H1 (cell line): ENCODE data around the gene CUTA. TPM values are rescaled to one million over a fixed set of nuclear protein-coding genes. Genes with fewer than 3 reads are reported as not detected.

Experiments
- BACH1 ChIP-seq: IDR thresholded peaks from 2 replicates; pipeline ENCODE4 v1.6.1; 2012; ENCODE audit warnings: low read length, improper control_type of control experiment
- CREB1 ChIP-seq: IDR thresholded peaks from 2 replicates; pipeline ENCODE4 v1.6.1; 2012; ENCODE audit warnings: inconsistent platforms
- HDAC6 ChIP-seq: IDR thresholded peaks from one replicate; pipeline ENCODE4 v1.7.1; 2012; ENCODE audit warnings: low read depth, mild to moderate bottlenecking, inconsistent platforms, low read length, moderate library complexity
- MAFK ChIP-seq: IDR thresholded peaks from 2 replicates; pipeline ENCODE4 v1.6.1; 2012; ENCODE audit warnings: low read depth, mild to moderate bottlenecking, improper control_type of control experiment, low read length
- POU5F1 ChIP-seq: IDR thresholded peaks from 2 replicates; pipeline ENCODE4 v1.6.1; 2011; ENCODE audit warnings: low read depth, mild to moderate bottlenecking, low read length, moderate library complexity
- RNF2 ChIP-seq: fragments of 200-900, 300-1000 bp; sonication (generic); IDR thresholded peaks from 2 replicates; pipeline ENCODE4 v1.7.1; 2016; ENCODE audit warnings: borderline replicate concordance, low read depth, mild to moderate bottlenecking, antibody characterized with exemption, low read length; ENCODE audit not compliant: poor library complexity, severe bottlenecking; ENCODE audit errors: missing control alignments
- SIX5 ChIP-seq: IDR thresholded peaks from 2 replicates; pipeline ENCODE4 v1.6.1; 2011; ENCODE audit warnings: mild to moderate bottlenecking, low read depth, low read length
- polyA plus RNA-seq, 7 experiments: library from polyadenylated mRNA; depleted of rRNA in 3 of 7; stranded (reverse) in 5 of 7; unstranded in 2 of 7; fragments of >200 nt in 5 of 7; fragments of 200-250 nt in 2 of 7; gene quantifications; 1 replicate in 5 of 7; 2 replicates in 1 of 7; 4 replicates in 1 of 7; pipeline versions ENCODE4 v1.2.1 to v1.2.3, GENCODE V29; 2011 to 2013; ENCODE audit warnings: missing spikeins in 2 of 7, mixed read lengths in 2 of 7
- total RNA-seq: library from RNA; stranded (reverse); fragmentation: NEBNext Ultra II Directional; extraction: Animal tissue kit (Norgen Biotek cat#: 25700); gene quantifications from 2 replicates; pipeline ENCODE4 v1.2.1, GENCODE V29; 2021
- TF ChIP-seq, protein P1 (sequence below): IDR thresholded peaks from 2 replicates; pipeline ENCODE4 v1.6.1; 2012; ENCODE audit warnings: inconsistent platforms

The CUTA gene
- total and polyA plus RNA-seq, 2 of the 8 experiments (the other 6 are each of a cell fraction or from before 2014, with no cell fraction given), result 297 to 460 TPM

DNA sequence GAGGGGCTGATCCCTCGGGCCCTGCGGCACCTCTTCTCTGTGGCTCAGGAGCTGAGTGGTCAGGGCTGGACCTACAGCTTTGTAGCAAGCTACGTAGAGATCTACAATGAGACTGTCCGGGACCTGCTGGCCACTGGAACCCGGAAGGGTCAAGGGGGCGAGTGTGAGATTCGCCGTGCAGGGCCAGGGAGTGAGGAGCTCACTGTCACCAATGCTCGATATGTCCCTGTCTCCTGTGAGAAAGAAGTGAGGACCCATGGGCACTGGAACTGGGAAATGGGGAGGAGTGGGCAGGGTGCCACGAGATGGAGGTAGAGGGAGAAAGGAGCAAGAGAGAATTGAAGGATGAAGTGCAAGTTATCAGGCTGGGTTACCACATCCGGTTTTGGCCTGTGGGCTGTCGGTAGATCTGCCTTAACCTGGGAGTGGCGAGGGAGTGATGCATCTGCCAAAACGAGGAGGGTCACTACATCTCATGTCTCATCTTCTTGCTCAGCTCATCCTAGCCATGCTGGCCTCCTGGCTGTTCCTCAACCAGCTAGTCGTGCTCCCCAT lies 12.4 kb downstream of the CUTA start (continued):
- TF ChIP-seq MAFK, result no peak
- no peak for TF ChIP-seq HDAC6
- TF ChIP-seq CREB1, result no peak
- TF ChIP-seq, protein P1, sequence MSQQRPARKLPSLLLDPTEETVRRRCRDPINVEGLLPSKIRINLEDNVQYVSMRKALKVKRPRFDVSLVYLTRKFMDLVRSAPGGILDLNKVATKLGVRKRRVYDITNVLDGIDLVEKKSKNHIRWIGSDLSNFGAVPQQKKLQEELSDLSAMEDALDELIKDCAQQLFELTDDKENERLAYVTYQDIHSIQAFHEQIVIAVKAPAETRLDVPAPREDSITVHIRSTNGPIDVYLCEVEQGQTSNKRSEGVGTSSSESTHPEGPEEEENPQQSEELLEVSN, result no peak
- no peak for TF ChIP-seq SIX5
- no peak for TF ChIP-seq RNF2
- no peak for TF ChIP-seq POU5F1
- TF ChIP-seq BACH1, result no peak
